ENCODE data around the gene ZNF865.
A peak's percentile ranks its signal among the peaks of the same experiment; 100 is the strongest.

DNA sequence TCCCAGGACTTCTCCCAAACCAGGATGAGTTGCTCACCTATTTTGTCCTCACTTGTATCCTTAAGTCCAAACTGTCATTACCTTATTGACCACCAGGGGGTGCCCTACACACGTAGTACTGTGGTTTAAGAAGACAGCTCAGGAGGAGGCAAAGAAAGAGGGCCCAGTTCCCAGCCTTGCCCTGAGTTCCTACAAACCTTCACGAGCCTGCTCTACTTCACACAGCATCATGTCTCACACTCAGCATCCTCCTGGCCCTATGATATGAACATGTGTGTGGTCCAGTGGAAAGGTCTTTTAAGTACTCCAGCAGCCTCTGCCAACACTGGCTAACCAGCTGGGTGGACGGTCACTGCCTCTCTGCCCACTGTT is 27.0 kb downstream of the ZNF865 start:
- TF ChIP-seq, protein P1, sequence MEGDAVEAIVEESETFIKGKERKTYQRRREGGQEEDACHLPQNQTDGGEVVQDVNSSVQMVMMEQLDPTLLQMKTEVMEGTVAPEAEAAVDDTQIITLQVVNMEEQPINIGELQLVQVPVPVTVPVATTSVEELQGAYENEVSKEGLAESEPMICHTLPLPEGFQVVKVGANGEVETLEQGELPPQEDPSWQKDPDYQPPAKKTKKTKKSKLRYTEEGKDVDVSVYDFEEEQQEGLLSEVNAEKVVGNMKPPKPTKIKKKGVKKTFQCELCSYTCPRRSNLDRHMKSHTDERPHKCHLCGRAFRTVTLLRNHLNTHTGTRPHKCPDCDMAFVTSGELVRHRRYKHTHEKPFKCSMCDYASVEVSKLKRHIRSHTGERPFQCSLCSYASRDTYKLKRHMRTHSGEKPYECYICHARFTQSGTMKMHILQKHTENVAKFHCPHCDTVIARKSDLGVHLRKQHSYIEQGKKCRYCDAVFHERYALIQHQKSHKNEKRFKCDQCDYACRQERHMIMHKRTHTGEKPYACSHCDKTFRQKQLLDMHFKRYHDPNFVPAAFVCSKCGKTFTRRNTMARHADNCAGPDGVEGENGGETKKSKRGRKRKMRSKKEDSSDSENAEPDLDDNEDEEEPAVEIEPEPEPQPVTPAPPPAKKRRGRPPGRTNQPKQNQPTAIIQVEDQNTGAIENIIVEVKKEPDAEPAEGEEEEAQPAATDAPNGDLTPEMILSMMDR (IDR thresholded peaks at IDR 0.05; ENCODE audit: low read length) = peak; percentile 83
- TF ChIP-seq EZH2 (IDR thresholded peaks at IDR 0.05; ENCODE audit: borderline replicate concordance, low read length) = no peak
